22Rv1 (cell line): ENCODE data around the gene ANKS1B.

Source experiments
- CTCF ChIP-seq: fragments of 450-650 bp; IDR thresholded peaks from 2 replicates; pipeline ENCODE4 v1.5.1; 2017; ENCODE audit warnings: mild to moderate bottlenecking
- ZFX ChIP-seq: fragments of 450-650 bp; IDR thresholded peaks from 2 replicates; pipeline ENCODE4 v1.6.1; 2017; ENCODE audit warnings: antibody characterized with exemption, borderline replicate concordance

GRCh38 chr12:98823012-98823411 lies 1161.7 kb downstream of the ANKS1B start:
- TF ChIP-seq CTCF (no peak), ZFX (no peak)
